Tibial nerve (tissue), 4 donors: ENCODE results near the gene WNT9B. TPM values are rescaled to one million over a fixed set of nuclear protein-coding genes. Genes with fewer than 3 reads are reported as not detected.

ENCODE experiments used
- DNase-seq, 2 donors: peaks; one replicate each; pipeline ENCODE4 v3.0.0-alpha.2; 2019; ENCODE audit warnings: low spot score in 2 of 2
- H3K27ac ChIP-seq, 4 donors: fragments of 200-600 bp; sonication (generic) in 3 of 4; one replicate each; pipeline ENCODE4 v1.5.1; 2017 to 2019; ENCODE audit warnings: mild to moderate bottlenecking in 1 of 4
- H3K27me3 ChIP-seq, 2 donors: fragments of 200-600 bp; sonication (generic) in 1 of 2; one replicate each; pipeline versions ENCODE4 v1.5.1 to v1.6.0; 2017 to 2019
- H3K36me3 ChIP-seq, 3 donors: fragments of 200-600 bp; sonication (generic); one replicate each; pipeline ENCODE4 v1.5.1; 2018 to 2019
- H3K4me1 ChIP-seq, 4 donors: fragments of 200-600 bp; sonication (generic) in 3 of 4; one replicate each; pipeline ENCODE4 v1.5.1; 2017 to 2019
- H3K4me3 ChIP-seq, 4 donors: fragments of 200-600 bp; sonication (generic) in 3 of 4; one replicate each; pipeline ENCODE4 v1.5.1; 2017 to 2019; ENCODE audit warnings: mild to moderate bottlenecking in 1 of 4, moderate library complexity in 1 of 4
- H3K9me3 ChIP-seq, 4 donors: fragments of 200-600 bp; sonication (generic) in 3 of 4; one replicate each; pipeline ENCODE4 v1.5.1; 2017 to 2019
- CTCF ChIP-seq, 5 experiments: fragments of 200-600 bp in 3 of 5; fragments of 450-650 bp in 2 of 5; sonication (generic) in 3 of 5; IDR thresholded peaks; one replicate each; pipeline ENCODE4 v1.5.1; 2016 to 2019; ENCODE audit warnings: antibody characterized with exemption in 5 of 5, mild to moderate bottlenecking in 3 of 5, moderate library complexity in 2 of 5
- EP300 ChIP-seq, 2 donors: sonication (generic); formaldehyde crosslinking; IDR thresholded peaks; one replicate each; pipeline ENCODE4 v1.6.1; 2017; ENCODE audit warnings: antibody characterized with exemption in 2 of 2, mild to moderate bottlenecking in 1 of 2
- POLR2A ChIP-seq, 2 donors: fragments of 450-650 bp; IDR thresholded peaks; one replicate each; pipeline ENCODE4 v1.6.1; 2017; ENCODE audit warnings: antibody characterized with exemption in 2 of 2, mild to moderate bottlenecking in 2 of 2, moderate library complexity in 2 of 2
- WGBS, 2 donors: methylation state at CpG; one replicate each; pipeline ENCODE4 v1.1.5; 2018; 5-methylcytosine and 5-hydroxymethylcytosine counted together
- total RNA-seq, 4 donors: library from RNA; depleted of rRNA; stranded (reverse); fragments of >200 nt; gene quantifications; one replicate each; pipeline ENCODE4 v1.1.0, GENCODE V29; 2016

Gene WNT9B
- total RNA-seq, 4 donors from 2014 or later: 0.78 to 0.90 TPM; not detected in 2

DNA sequence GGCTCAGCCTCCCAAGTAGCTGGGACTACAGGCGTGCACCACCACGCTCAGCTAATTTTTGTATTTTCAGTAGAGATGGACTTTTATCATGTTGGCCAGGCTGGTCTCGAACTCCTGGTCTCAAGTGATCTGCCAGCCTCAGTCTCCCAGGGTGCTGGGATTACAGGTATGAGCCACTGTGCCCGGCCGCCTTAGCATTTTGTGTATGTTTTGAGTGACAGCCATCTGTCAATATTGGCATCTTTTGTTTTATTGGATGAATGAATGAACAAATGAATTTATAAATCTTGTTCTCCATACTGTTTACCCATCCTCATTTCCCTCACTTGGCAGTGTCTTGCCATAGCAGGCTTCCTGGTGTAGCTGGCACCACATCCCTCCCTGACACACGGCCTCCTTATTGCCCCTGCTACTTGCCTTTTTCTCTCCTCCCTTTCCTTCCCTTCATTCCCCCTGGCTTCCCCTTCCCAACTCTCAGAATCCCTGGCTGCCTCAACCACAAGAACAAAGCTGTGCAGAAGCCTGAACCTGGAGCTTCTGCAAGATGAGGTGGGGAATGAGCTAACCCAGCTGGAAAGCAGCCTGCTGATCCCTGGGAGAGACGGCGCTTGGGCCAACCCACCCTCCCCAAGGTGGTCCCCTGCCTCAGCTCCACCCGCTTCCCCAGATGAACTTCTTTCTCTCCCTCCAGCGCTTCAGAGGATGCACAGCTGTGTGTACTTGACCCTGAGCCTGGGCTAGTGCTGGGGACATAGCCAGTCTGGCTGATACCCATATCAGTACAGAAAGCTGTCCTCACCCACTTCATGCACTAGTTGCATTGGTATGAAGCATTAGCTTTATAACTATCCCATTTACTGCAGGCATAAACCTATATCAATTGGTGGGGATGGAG is 34.3 kb downstream of the WNT9B start:
- Histone ChIP-seq H3K4me3 (no peak overlapping the region), H3K9me3 (no peaks in the 10 kb centered on the region), H3K27me3 (peaks cover 0 to 34% of the 10 kb centered on the region in 2 donors), H3K4me1 (no peaks in the 10 kb centered on the region), H3K27ac (no peak overlapping the region), H3K36me3 (no peaks in the 10 kb centered on the region)
- no peak for TF ChIP-seq EP300 (IDR thresholded peaks at IDR 0.05)
- TF ChIP-seq POLR2A (IDR thresholded peaks at IDR 0.05): no peak
- TF ChIP-seq CTCF (IDR thresholded peaks at IDR 0.05): no peak
- WGBS, 2 donors: 68 to 73% methylated on average over 10 of the region's 10 CpGs
- DNase-seq: no peak

GRCh38 chr17:46886310-46886663 is 34.9 kb downstream of the WNT9B start:
- WGBS, 2 donors: 95 to 100% methylated on average over 1 of the region's 1 CpG
- peaks cover 0 to 40% of the 10 kb centered on the region in 2 donors for H3K27me3 ChIP-seq
- H3K36me3 ChIP-seq: no peaks in the 10 kb centered on the region
- DNase-seq: no peak
- H3K27ac ChIP-seq: no peak overlapping the region
- H3K4me1 ChIP-seq: peaks cover 0 to 4% (median 0%) of the 10 kb centered on the region in 4 donors
- H3K4me3 ChIP-seq: no peak overlapping the region
- no peak for TF ChIP-seq EP300 (IDR thresholded peaks at IDR 0.05)
- TF ChIP-seq CTCF (IDR thresholded peaks at IDR 0.05): no peak
- no peak for TF ChIP-seq POLR2A (IDR thresholded peaks at IDR 0.05)
- H3K9me3 ChIP-seq: no peaks in the 10 kb centered on the region

DNA sequence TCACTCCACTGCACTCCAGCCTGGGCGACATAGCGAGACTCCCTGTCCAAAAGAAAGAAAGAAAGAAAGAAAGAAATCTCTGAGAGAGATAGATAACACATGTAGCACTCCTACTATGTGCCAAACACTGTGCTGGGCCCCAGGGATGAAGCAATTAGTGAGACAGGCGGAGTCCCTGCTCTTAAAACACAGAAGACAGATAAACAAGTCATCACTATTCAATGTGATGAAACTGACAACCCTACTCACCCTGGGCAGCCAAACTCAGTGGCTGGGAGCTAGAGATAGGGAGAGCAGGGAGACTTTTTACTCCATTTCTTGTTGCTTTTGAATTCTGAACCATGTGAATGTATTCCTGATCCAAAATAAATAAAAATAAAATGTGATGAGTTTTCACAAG is 36.3 kb downstream of the WNT9B start:
- H3K9me3 ChIP-seq: no peaks in the 10 kb centered on the region
- peaks cover 0 to 4% (median 0%) of the 10 kb centered on the region in 4 donors for H3K4me1 ChIP-seq
- no peaks in the 10 kb centered on the region for H3K36me3 ChIP-seq
- no peak for TF ChIP-seq POLR2A (IDR thresholded peaks at IDR 0.05)
- TF ChIP-seq CTCF (IDR thresholded peaks at IDR 0.05): no peak
- TF ChIP-seq EP300 (IDR thresholded peaks at IDR 0.05): no peak
- H3K27me3 ChIP-seq: peaks cover 0 to 41% of the 10 kb centered on the region in 2 donors
- H3K4me3 ChIP-seq: no peak overlapping the region
- no peak for DNase-seq
- whole genome bisulfite sequencing, 2 donors: 74 to 89% methylated on average over 3 of the region's 3 CpGs
- no peak overlapping the region for H3K27ac ChIP-seq

DNA sequence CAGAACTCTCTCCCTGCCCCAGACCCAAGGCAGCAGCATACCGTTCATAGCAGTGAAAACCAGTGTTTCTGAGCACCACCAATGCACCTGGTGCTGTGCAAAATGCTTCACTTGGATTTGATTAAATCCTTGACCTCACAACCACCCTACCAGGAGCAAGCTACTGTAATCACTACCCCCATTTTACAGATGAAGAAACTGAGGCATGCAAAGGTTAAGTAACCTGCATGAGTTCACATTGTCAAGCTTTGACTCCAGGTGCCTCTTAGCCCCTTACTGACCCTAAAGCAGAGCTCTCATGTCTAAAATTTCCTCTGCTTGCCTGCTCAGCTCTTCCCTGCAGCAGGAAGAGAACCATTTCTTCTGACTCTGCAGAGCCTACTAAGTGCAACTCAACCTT is 37.3 kb downstream of the WNT9B start:
- H3K27me3 ChIP-seq: peaks cover 0 to 38% of the 10 kb centered on the region in 2 donors
- H3K4me3 ChIP-seq: no peak overlapping the region
- H3K4me1 ChIP-seq: peaks cover 0 to 4% (median 0%) of the 10 kb centered on the region in 4 donors
- H3K27ac ChIP-seq: no peak overlapping the region
- no peak for DNase-seq
- H3K9me3 ChIP-seq: no peaks in the 10 kb centered on the region
- TF ChIP-seq EP300 (IDR thresholded peaks at IDR 0.05) (no peak), CTCF (IDR thresholded peaks at IDR 0.05) (no peak), POLR2A (IDR thresholded peaks at IDR 0.05) (no peak)
- no peaks in the 10 kb centered on the region for H3K36me3 ChIP-seq
- WGBS, 2 donors: 50 to 71% methylated on average over 1 of the region's 1 CpG

DNA sequence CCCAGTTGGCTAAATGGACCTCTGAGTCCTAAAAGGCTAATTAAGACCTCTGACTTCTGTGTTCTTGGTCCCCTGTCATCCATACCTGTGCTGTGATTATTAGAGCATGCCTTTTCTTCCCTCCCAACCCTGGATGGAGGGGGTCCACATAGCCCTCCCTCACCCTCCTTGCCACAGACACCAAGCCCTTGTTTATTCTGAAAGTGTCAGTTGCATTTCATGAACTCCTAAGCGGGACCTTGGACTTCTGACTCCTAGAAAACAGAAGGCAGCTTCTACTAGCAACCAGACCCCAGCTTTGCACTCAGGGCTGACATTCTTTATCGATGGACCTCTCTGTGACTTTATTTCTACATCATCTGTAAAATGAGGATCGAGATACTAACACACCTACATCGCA is 38.1 kb downstream of the WNT9B start:
- H3K4me3 ChIP-seq: no peak overlapping the region
- 84 to 87% methylated on average over 4 of the region's 4 CpGs for WGBS, 2 donors
- H3K4me1 ChIP-seq: peaks cover 0 to 4% (median 0%) of the 10 kb centered on the region in 4 donors
- peaks cover 0 to 38% of the 10 kb centered on the region in 2 donors for H3K27me3 ChIP-seq
- H3K27ac ChIP-seq: no peak overlapping the region
- H3K9me3 ChIP-seq: no peaks in the 10 kb centered on the region
- no peaks in the 10 kb centered on the region for H3K36me3 ChIP-seq
- TF ChIP-seq EP300 (IDR thresholded peaks at IDR 0.05) (no peak), POLR2A (IDR thresholded peaks at IDR 0.05) (no peak), CTCF (IDR thresholded peaks at IDR 0.05) (no peak)
- no peak for DNase-seq
